Neuronal stem cell (in vitro differentiated cells): ENCODE measurements around the gene PDE7B.

Experiments used
- DNase-seq: peaks from one replicate; pipeline ENCODE4 v3.0.0-alpha.2; 2013; ENCODE audit warnings: low spot score
- H2AFZ ChIP-seq: one replicate; pipeline ENCODE4 v1.6.1; 2013; ENCODE audit warnings: mild to moderate bottlenecking, low read length, inconsistent platforms
- H2AK5ac ChIP-seq: 2 replicates; pipeline ENCODE4 v1.6.1; 2013; ENCODE audit warnings: low read depth, mild to moderate bottlenecking, inconsistent platforms, low read length, moderate library complexity, mixed read lengths
- H2BK120ac ChIP-seq: 2 replicates; pipeline ENCODE4 v1.6.1; 2013; ENCODE audit warnings: low read depth, mild to moderate bottlenecking, inconsistent platforms, low read length, moderate library complexity, mixed read lengths
- H2BK12ac ChIP-seq: one replicate; pipeline ENCODE4 v1.6.1; 2013; ENCODE audit warnings: low read length, inconsistent platforms
- H2BK15ac ChIP-seq: 2 replicates; pipeline ENCODE4 v1.6.1; 2013; ENCODE audit warnings: mild to moderate bottlenecking, low read length, inconsistent platforms, mixed read lengths
- H2BK5ac ChIP-seq: one replicate; pipeline ENCODE4 v1.6.1; 2013; ENCODE audit warnings: inconsistent platforms, mild to moderate bottlenecking, low read length, moderate library complexity
- H3K14ac ChIP-seq: one replicate; pipeline ENCODE4 v1.6.1; 2013; ENCODE audit warnings: low read length, inconsistent platforms
- H3K18ac ChIP-seq: 2 replicates; pipeline ENCODE4 v1.6.1; 2013; ENCODE audit warnings: low read length, inconsistent platforms
- H3K23ac ChIP-seq: 2 replicates; pipeline ENCODE4 v1.6.1; 2013; ENCODE audit warnings: low read depth, mild to moderate bottlenecking, mixed read lengths, low read length, inconsistent platforms; ENCODE audit not compliant: poor library complexity
- H3K27ac ChIP-seq: replicated peaks from 3 replicates; pipeline ENCODE4 v1.5.1; 2013; ENCODE audit warnings: low read length, inconsistent platforms
- H3K27me3 ChIP-seq, 3 experiments: 2 replicates each; pipeline ENCODE4 v1.6.1; 2013; ENCODE audit warnings: low read length in 3 of 3, mild to moderate bottlenecking in 2 of 3, inconsistent platforms in 1 of 3, low read depth in 1 of 3, mixed read lengths in 1 of 3, moderate library complexity in 1 of 3; ENCODE audit not compliant: control insufficient read depth in 3 of 3, insufficient read depth in 3 of 3
- H3K36me3 ChIP-seq, 2 donors: replicated peaks in 1 of 2; 2 replicates each; pipeline ENCODE4 v1.6.1; 2013; ENCODE audit warnings: low read length in 2 of 2; ENCODE audit not compliant: control insufficient read depth in 2 of 2, insufficient read depth in 2 of 2
- H3K4ac ChIP-seq: 2 replicates; pipeline ENCODE4 v1.6.1; 2013; ENCODE audit warnings: inconsistent platforms, mild to moderate bottlenecking, low read length, moderate library complexity
- H3K4me1 ChIP-seq, 2 donors: 1 replicate in 1 of 2; 2 replicates in 1 of 2; pipeline ENCODE4 v1.6.1; 2013; ENCODE audit warnings: low read length in 2 of 2, low read depth in 1 of 2; ENCODE audit not compliant: control insufficient read depth in 2 of 2, insufficient read depth in 1 of 2
- H3K4me2 ChIP-seq: one replicate; pipeline ENCODE4 v1.6.1; 2013; ENCODE audit warnings: mild to moderate bottlenecking, low read length, inconsistent platforms; ENCODE audit not compliant: insufficient read depth, poor library complexity, severe bottlenecking
- H3K4me3 ChIP-seq, 2 donors: 2 replicates each; pipeline ENCODE4 v1.5.1; 2013; ENCODE audit warnings: low read length in 2 of 2, mild to moderate bottlenecking in 2 of 2, inconsistent platforms in 1 of 2, moderate library complexity in 1 of 2
- H3K79me1 ChIP-seq: one replicate; pipeline ENCODE4 v1.6.1; 2013; ENCODE audit warnings: low read depth, mild to moderate bottlenecking, inconsistent platforms, low read length, moderate library complexity
- H3K9ac ChIP-seq: one replicate; pipeline ENCODE4 v1.6.1; 2013; ENCODE audit warnings: mild to moderate bottlenecking, low read depth, low read length, inconsistent platforms; ENCODE audit not compliant: poor library complexity
- H3K9me3 ChIP-seq, 2 donors: replicated peaks in 1 of 2; 2 replicates each; pipeline versions ENCODE3 to v1.6.1; 2013; ENCODE audit warnings: low read length in 2 of 2, mild to moderate bottlenecking in 2 of 2, inconsistent platforms in 1 of 2, low read depth in 1 of 2, mixed read lengths in 1 of 2, moderate library complexity in 1 of 2; ENCODE audit not compliant: control insufficient read depth in 2 of 2, insufficient read depth in 1 of 2
- H4K8ac ChIP-seq: one replicate; pipeline ENCODE4 v1.6.1; 2013; ENCODE audit warnings: low read depth, mild to moderate bottlenecking, inconsistent platforms, low read length, moderate library complexity
- H4K91ac ChIP-seq: one replicate; pipeline ENCODE4 v1.6.1; 2013; ENCODE audit warnings: low read length, low read depth, mild to moderate bottlenecking, inconsistent platforms; ENCODE audit not compliant: poor library complexity
- WGBS, 2 donors: extraction: QIAGEN DNeasy Blood & Tissue Kit; methylation state at CpG; one replicate each; pipeline ENCODE4 v1.1.7; 2013; ENCODE audit warnings: missing lambda C conversion rate in 2 of 2, mixed read lengths in 1 of 2; ENCODE audit not compliant: insufficient read length in 2 of 2, insufficient replicate concordance in 1 of 2; ENCODE audit errors: extremely low coverage in 2 of 2; 5-methylcytosine and 5-hydroxymethylcytosine counted together

PDE7B gene

GRCh38 chr6:135875446-135875845 lies 23.9 kb downstream of the PDE7B start:
- no peaks in the 10 kb centered on the region for H3K27me3 ChIP-seq
- no CpG with 5 or more reads among the region's 2 CpGs for WGBS, 2 donors
- H3K9me3 ChIP-seq = no peaks in the 10 kb centered on the region
- no peak overlapping the region for H2AK5ac ChIP-seq
- H3K18ac ChIP-seq = no peak overlapping the region
- H2AFZ ChIP-seq = no peak overlapping the region
- H3K36me3 ChIP-seq = no peaks in the 10 kb centered on the region
- no peak overlapping the region for H3K4ac ChIP-seq
- no peaks in the 10 kb centered on the region for H3K79me1 ChIP-seq
- no peak overlapping the region for H2BK120ac ChIP-seq
- no peak overlapping the region for H3K14ac ChIP-seq
- no peak overlapping the region for H2BK12ac ChIP-seq
- no peak overlapping the region for H2BK15ac ChIP-seq
- H3K4me3 ChIP-seq = no peak overlapping the region
- H3K4me1 ChIP-seq = no peaks in the 10 kb centered on the region
- no peak overlapping the region for H4K8ac ChIP-seq
- H3K27ac ChIP-seq = no peak overlapping the region
- H4K91ac ChIP-seq = no peak overlapping the region
- H3K23ac ChIP-seq = no peak overlapping the region
- no peak overlapping the region for H2BK5ac ChIP-seq
- no peak overlapping the region for H3K4me2 ChIP-seq
- no peak for DNase-seq
- H3K9ac ChIP-seq = no peak overlapping the region

- no peak overlapping the region for H2BK5ac ChIP-seq
- no peak for DNase-seq
- no peaks in the 10 kb centered on the region for H3K4me1 ChIP-seq
- no peak overlapping the region for H4K91ac ChIP-seq
- no peak overlapping the region for H3K4me3 ChIP-seq
- no peak overlapping the region for H2BK12ac ChIP-seq
- no peak overlapping the region for H3K14ac ChIP-seq
- H3K79me1 ChIP-seq = no peaks in the 10 kb centered on the region
- no peak overlapping the region for H2AFZ ChIP-seq
- H3K18ac ChIP-seq = peak overlapping the region; percentile 48
- no peak overlapping the region for H3K23ac ChIP-seq
- no peaks in the 10 kb centered on the region for H3K36me3 ChIP-seq
- H4K8ac ChIP-seq = no peak overlapping the region
- no peak overlapping the region for H3K4me2 ChIP-seq
- no peak overlapping the region for H3K9ac ChIP-seq
- H3K27me3 ChIP-seq = no peaks in the 10 kb centered on the region
- no peak overlapping the region for H2BK15ac ChIP-seq
- H2BK120ac ChIP-seq = no peak overlapping the region
- no CpG with 5 or more reads among the region's 4 CpGs for WGBS, 2 donors
- H3K4ac ChIP-seq = no peak overlapping the region
- no peak overlapping the region for H3K27ac ChIP-seq
- H3K9me3 ChIP-seq = no peaks in the 10 kb centered on the region
- H2AK5ac ChIP-seq = no peak overlapping the region
Measured at GRCh38 chr6:135876058-135876457, 24.6 kb downstream of the PDE7B start.

GRCh38 chr6:135877666-135878065 lies 26.2 kb downstream of the PDE7B start:
- H3K23ac ChIP-seq = no peak overlapping the region
- no peak overlapping the region for H3K14ac ChIP-seq
- H3K79me1 ChIP-seq = no peaks in the 10 kb centered on the region
- H2AFZ ChIP-seq = no peak overlapping the region
- H3K36me3 ChIP-seq = no peaks in the 10 kb centered on the region
- DNase-seq = no peak
- no peaks in the 10 kb centered on the region for H3K4me1 ChIP-seq
- no peak overlapping the region for H3K18ac ChIP-seq
- no peak overlapping the region for H3K4me3 ChIP-seq
- no peak overlapping the region for H2BK15ac ChIP-seq
- H4K8ac ChIP-seq = no peak overlapping the region
- no peak overlapping the region for H2AK5ac ChIP-seq
- H2BK12ac ChIP-seq = no peak overlapping the region
- H3K27me3 ChIP-seq = no peaks in the 10 kb centered on the region
- no peak overlapping the region for H3K4ac ChIP-seq
- H2BK120ac ChIP-seq = no peak overlapping the region
- H3K4me2 ChIP-seq = no peak overlapping the region
- no peak overlapping the region for H3K27ac ChIP-seq
- H3K9ac ChIP-seq = no peak overlapping the region
- no CpG with 5 or more reads among the region's 6 CpGs for WGBS, 2 donors
- no peak overlapping the region for H4K91ac ChIP-seq
- no peaks in the 10 kb centered on the region for H3K9me3 ChIP-seq
- H2BK5ac ChIP-seq = no peak overlapping the region

GRCh38 chr6:135880066-135880972 lies 28.8 kb downstream of the PDE7B start:
- Histone ChIP-seq H3K36me3 (no peaks in the 10 kb centered on the region), H3K4me3 (no peak overlapping the region)
- WGBS, 2 donors = no CpG with 5 or more reads among the region's 7 CpGs

More at GRCh38 chr6:135880066-135880972, 28.8 kb downstream of the PDE7B start:
- no peaks in the 10 kb centered on the region for H3K27me3 ChIP-seq
- no peak overlapping the region for H2BK15ac ChIP-seq
- H2BK120ac ChIP-seq = no peak overlapping the region
- no peak for DNase-seq
- H2AFZ ChIP-seq = peak overlapping the region; percentile 36
- H4K91ac ChIP-seq = no peak overlapping the region
- no peaks in the 10 kb centered on the region for H3K79me1 ChIP-seq
- H2BK12ac ChIP-seq = no peak overlapping the region
- no peaks in the 10 kb centered on the region for H3K9me3 ChIP-seq
- H3K4me2 ChIP-seq = no peak overlapping the region
- H4K8ac ChIP-seq = no peak overlapping the region
- H3K27ac ChIP-seq = no peak overlapping the region
- H3K18ac ChIP-seq = no peak overlapping the region
- no peak overlapping the region for H3K9ac ChIP-seq
- no peak overlapping the region for H2BK5ac ChIP-seq
- H3K23ac ChIP-seq = no peak overlapping the region
- H2AK5ac ChIP-seq = no peak overlapping the region
- H3K14ac ChIP-seq = no peak overlapping the region
- no peak overlapping the region for H3K4ac ChIP-seq
- no peaks in the 10 kb centered on the region for H3K4me1 ChIP-seq
